NCI-H774 (cell line): Measurements from ENCODE around the gene MYZAP.

Experiments
- DNase-seq: peaks from one replicate; lab custom pipeline; 2025; lab: John Stamatoyannopoulos, UW

Gene MYZAP

GRCh38 chr15:57662091-57662744, 70.5 kb downstream of the MYZAP start:
- DNase-seq: no peak

- no peak for DNase-seq
These were observed 71.1 kb downstream of the MYZAP start for GRCh38 chr15:57662802-57663201.

GRCh38 chr15:57663262-57663661, 71.6 kb downstream of the MYZAP start:
- no peak for DNase-seq

GRCh38 chr15:57665194-57665593, 73.5 kb downstream of the MYZAP start:
- DNase-seq: no peak

GRCh38 chr15:57665939-57666338, 74.2 kb downstream of the MYZAP start:
- no peak for DNase-seq

- no peak for DNase-seq
These were observed 75.6 kb downstream of the MYZAP start for GRCh38 chr15:57667171-57667849.

GRCh38 chr15:57668016-57668415, 76.3 kb downstream of the MYZAP start:
- no peak for DNase-seq

- DNase-seq: no peak
These were observed 79.9 kb downstream of the MYZAP start for GRCh38 chr15:57671636-57672035.

GRCh38 chr15:57675481-57676181, 83.9 kb downstream of the MYZAP start:
- no peak for DNase-seq

- DNase-seq: no peak
These were observed 84.9 kb downstream of the MYZAP start for GRCh38 chr15:57676585-57676984.

GRCh38 chr15:57677204-57677603, 85.5 kb downstream of the MYZAP start:
- no peak for DNase-seq

GRCh38 chr15:57680021-57680420, 88.3 kb downstream of the MYZAP start:
- no peak for DNase-seq

GRCh38 chr15:57681011-57681410, 89.3 kb downstream of the MYZAP start:
- DNase-seq: no peak

- no peak for DNase-seq
These were observed 91.8 kb downstream of the MYZAP start for GRCh38 chr15:57683481-57683880.

GRCh38 chr15:57684491-57685151, 92.9 kb downstream of the MYZAP start:
- no peak for DNase-seq

GRCh38 chr15:57685306-57686095, 93.8 kb downstream of the MYZAP start:
- no peak for DNase-seq

- DNase-seq: no peak
These were observed 95.0 kb downstream of the MYZAP start for GRCh38 chr15:57686657-57687056.

GRCh38 chr15:57690341-57690966, 98.8 kb downstream of the MYZAP start:
- no peak for DNase-seq

GRCh38 chr15:57691082-57691481, 99.4 kb downstream of the MYZAP start:
- DNase-seq: no peak

- DNase-seq: no peak
These were observed 101.0 kb downstream of the MYZAP start for GRCh38 chr15:57692709-57693108.

- no peak for DNase-seq
These were observed 102.6 kb downstream of the MYZAP start for GRCh38 chr15:57694279-57694678.
